ENCODE results near the gene NKAIN2. TPM values are rescaled to one million over a fixed set of nuclear protein-coding genes. Genes with fewer than 3 reads are reported as not detected.

NKAIN2 gene
- polyA plus RNA-seq, 1 of the 3 experiments (the other 2 are of a cell fraction): not detected

- no peak for DNase-seq
- Histone ChIP-seq H3K9ac (no peak overlapping the region), H3K4me2 (no peak overlapping the region), H3K79me2 (ENCODE audit: insufficient read depth) (no peaks in the 10 kb centered on the region), H3K36me3 (replicated peaks in 1 of 2; ENCODE audit: control insufficient read depth in 1 of 2, insufficient read depth in 2 of 2, low read length in 1 of 2) (no peaks in the 10 kb centered on the region), H3K9me3 (no peaks in the 10 kb centered on the region), H4K20me1 (ENCODE audit: insufficient read depth) (no peaks in the 10 kb centered on the region), H3K4me3 (ENCODE audit: low read depth in 2 of 2, low read length in 1 of 2) (no peak overlapping the region), H3K9me2 (0 out of 2 replicates have a peak, but pooled peaks cover 4% of the 10 kb centered on the region), H3K27me3 (ENCODE audit: insufficient read depth) (no peaks in the 10 kb centered on the region), H3K4me1 (ENCODE audit: control insufficient read depth in 1 of 2, insufficient read depth in 2 of 2, low read depth in 1 of 2, low read length in 1 of 2) (no peaks in the 10 kb centered on the region), H3F3A (replicated peaks; ENCODE audit: insufficient read depth) (no peaks in the 10 kb centered on the region), H3K27ac (ENCODE audit: low read depth in 2 of 2, low read length in 1 of 2) (no peak overlapping the region), H2AFZ (ENCODE audit: low read depth) (no peak overlapping the region)
- ChIA-PET CTCF (no interaction called here), POLR2A (no interaction called here)
- WGBS (ENCODE audit: low lambda C conversion rate): 2% methylated on average over 2 of the region's 2 CpGs
- no peak for TF ChIP-seq FOSL2 (IDR thresholded peaks at IDR 0.05; ENCODE audit: borderline replicate concordance, low read depth)
- TF ChIP-seq POLR2AphosphoS5 (IDR thresholded peaks at IDR 0.05; ENCODE audit: low read depth, low read length): no peak
- no peak for TF ChIP-seq USF2 (IDR thresholded peaks at IDR 0.05; ENCODE audit: borderline replicate concordance, low read depth, low read length)
- TF ChIP-seq SMC3 (IDR thresholded peaks at IDR 0.05; ENCODE audit: low read depth, low read length): no peak
- no peak for TF ChIP-seq RXRA (IDR thresholded peaks at IDR 0.05; ENCODE audit: borderline replicate concordance, low read depth)
- no peak for TF ChIP-seq RAD21 (IDR thresholded peaks at IDR 0.05; ENCODE audit: low read length)
- no peak for TF ChIP-seq EZH2phosphoT487 (IDR thresholded peaks at IDR 0.05; ENCODE audit: borderline replicate concordance, low read depth)
- no peak for TF ChIP-seq GATA2 (CRISPR knock-in tag; IDR thresholded peaks at IDR 0.05)
- TF ChIP-seq FOXM1 (IDR thresholded peaks at IDR 0.05; ENCODE audit: low read depth): no peak
- no peak for TF ChIP-seq REST (IDR thresholded peaks at IDR 0.05; ENCODE audit: low read depth, low read length)
- no peak for TF ChIP-seq ELF1 (IDR thresholded peaks at IDR 0.05)
- no peak for TF ChIP-seq RCOR1 (IDR thresholded peaks at IDR 0.05; ENCODE audit: low read length)
- TF ChIP-seq MEF2A (IDR thresholded peaks at IDR 0.05; ENCODE audit: borderline replicate concordance, low read depth): no peak
- no peak for TF ChIP-seq USF1 (IDR thresholded peaks at IDR 0.05; ENCODE audit: borderline replicate concordance, low read depth)
- TF ChIP-seq TAF1 (IDR thresholded peaks at IDR 0.05; ENCODE audit: borderline replicate concordance, low read depth, low read length): no peak
- no peak for TF ChIP-seq PBX3 (IDR thresholded peaks at IDR 0.05)
- TF ChIP-seq MAX (IDR thresholded peaks at IDR 0.05; ENCODE audit: low read depth): no peak
- no peak for TF ChIP-seq NFIC (IDR thresholded peaks at IDR 0.05; ENCODE audit: borderline replicate concordance)
- no peak for TF ChIP-seq FOXJ3 (CRISPR knock-in tag; IDR thresholded peaks at IDR 0.05)
- TF ChIP-seq NRF1 (IDR thresholded peaks at IDR 0.05; ENCODE audit: low read depth, low read length): no peak
Observed at GRCh38 chr6:123990376-123990775, 186.7 kb downstream of the NKAIN2 start.

Measured in SK-N-SH (cell line).